Measurements from ENCODE around the gene KATNBL1.

DNA sequence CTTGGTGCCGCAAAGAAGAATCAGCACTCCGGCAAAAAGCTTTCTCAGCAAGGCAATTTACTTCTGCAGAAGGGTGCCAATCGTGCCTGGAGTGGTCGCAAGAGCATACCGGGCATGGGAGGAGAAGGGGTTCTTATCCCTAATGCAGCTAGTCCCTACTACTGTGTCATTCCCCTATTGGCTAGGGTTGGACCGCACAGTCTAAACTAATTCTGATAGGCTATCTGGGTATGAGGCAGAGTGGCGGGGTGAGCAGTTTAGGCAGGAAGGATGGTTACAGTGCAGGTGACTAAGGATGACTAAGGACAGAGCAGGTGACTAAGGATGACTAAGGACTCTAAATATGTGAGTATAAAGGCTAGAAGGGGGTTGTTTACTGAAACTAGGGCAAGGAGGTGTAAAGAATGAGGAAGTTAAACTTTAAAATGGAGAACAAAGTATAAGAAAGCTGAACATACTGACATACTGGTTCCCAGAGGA, 55.1 kb downstream of the KATNBL1 start:
- TF ChIP-seq, protein P1, sequence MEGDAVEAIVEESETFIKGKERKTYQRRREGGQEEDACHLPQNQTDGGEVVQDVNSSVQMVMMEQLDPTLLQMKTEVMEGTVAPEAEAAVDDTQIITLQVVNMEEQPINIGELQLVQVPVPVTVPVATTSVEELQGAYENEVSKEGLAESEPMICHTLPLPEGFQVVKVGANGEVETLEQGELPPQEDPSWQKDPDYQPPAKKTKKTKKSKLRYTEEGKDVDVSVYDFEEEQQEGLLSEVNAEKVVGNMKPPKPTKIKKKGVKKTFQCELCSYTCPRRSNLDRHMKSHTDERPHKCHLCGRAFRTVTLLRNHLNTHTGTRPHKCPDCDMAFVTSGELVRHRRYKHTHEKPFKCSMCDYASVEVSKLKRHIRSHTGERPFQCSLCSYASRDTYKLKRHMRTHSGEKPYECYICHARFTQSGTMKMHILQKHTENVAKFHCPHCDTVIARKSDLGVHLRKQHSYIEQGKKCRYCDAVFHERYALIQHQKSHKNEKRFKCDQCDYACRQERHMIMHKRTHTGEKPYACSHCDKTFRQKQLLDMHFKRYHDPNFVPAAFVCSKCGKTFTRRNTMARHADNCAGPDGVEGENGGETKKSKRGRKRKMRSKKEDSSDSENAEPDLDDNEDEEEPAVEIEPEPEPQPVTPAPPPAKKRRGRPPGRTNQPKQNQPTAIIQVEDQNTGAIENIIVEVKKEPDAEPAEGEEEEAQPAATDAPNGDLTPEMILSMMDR (IDR thresholded peaks at IDR 0.05) = no peak
- TF ChIP-seq SIN3A (IDR thresholded peaks at IDR 0.05; ENCODE audit: borderline replicate concordance, insufficient read depth, low read depth, low read length) = no peak
- TF ChIP-seq, protein P2, sequence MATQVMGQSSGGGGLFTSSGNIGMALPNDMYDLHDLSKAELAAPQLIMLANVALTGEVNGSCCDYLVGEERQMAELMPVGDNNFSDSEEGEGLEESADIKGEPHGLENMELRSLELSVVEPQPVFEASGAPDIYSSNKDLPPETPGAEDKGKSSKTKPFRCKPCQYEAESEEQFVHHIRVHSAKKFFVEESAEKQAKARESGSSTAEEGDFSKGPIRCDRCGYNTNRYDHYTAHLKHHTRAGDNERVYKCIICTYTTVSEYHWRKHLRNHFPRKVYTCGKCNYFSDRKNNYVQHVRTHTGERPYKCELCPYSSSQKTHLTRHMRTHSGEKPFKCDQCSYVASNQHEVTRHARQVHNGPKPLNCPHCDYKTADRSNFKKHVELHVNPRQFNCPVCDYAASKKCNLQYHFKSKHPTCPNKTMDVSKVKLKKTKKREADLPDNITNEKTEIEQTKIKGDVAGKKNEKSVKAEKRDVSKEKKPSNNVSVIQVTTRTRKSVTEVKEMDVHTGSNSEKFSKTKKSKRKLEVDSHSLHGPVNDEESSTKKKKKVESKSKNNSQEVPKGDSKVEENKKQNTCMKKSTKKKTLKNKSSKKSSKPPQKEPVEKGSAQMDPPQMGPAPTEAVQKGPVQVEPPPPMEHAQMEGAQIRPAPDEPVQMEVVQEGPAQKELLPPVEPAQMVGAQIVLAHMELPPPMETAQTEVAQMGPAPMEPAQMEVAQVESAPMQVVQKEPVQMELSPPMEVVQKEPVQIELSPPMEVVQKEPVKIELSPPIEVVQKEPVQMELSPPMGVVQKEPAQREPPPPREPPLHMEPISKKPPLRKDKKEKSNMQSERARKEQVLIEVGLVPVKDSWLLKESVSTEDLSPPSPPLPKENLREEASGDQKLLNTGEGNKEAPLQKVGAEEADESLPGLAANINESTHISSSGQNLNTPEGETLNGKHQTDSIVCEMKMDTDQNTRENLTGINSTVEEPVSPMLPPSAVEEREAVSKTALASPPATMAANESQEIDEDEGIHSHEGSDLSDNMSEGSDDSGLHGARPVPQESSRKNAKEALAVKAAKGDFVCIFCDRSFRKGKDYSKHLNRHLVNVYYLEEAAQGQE (IDR thresholded peaks at IDR 0.05; ENCODE audit: insufficient read depth in 1 of 2, low read depth in 2 of 2, low read length in 1 of 2) = no peak

All from Panc1 (cell line).